Stimulated activated CD8-positive, alpha-beta memory T cell treated with anti-CD3 and anti-CD28 coated beads, Interleukin-7, amount 100 ng/mL, for 48 hours (primary cell): ENCODE results near the gene NR6A1.

Source experiments
- DNase-seq, 2 donors: peaks; one replicate each; pipeline ENCODE4 v3.0.0-alpha.2; 2020; ENCODE audit warnings: low read depth in 1 of 2; ENCODE audit errors: extremely low read depth in 1 of 2

Gene NR6A1

DNA sequence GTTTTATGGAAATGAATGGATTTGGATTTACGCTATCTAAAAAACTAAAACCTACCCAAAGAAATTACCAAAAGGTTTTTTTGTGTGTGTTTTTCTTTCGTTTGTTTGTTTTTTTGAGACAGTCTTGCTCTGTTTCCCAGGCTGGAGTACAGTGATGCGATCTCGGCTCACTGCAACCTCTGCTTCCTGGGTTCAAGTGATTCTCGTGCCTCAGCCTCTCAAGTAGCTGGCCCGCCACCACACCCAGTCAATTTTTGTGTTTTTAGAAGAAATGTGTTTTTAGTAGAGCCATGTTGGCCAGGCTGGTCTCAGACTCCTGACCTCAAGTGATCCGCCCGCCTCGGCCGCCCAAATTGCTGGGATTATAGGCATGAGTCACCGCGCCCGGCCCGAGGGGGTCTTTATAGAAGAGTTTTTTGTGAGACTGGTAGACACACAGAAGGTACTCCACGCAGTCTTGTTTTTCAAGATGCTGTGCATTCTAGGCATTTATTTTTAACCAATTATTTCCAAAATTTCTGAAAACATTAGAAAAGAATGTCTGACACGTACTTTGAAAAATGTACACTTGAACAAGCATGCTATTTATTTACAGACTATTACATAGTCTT lies 75.7 kb downstream of the NR6A1 start:
- no peak for DNase-seq

DNA sequence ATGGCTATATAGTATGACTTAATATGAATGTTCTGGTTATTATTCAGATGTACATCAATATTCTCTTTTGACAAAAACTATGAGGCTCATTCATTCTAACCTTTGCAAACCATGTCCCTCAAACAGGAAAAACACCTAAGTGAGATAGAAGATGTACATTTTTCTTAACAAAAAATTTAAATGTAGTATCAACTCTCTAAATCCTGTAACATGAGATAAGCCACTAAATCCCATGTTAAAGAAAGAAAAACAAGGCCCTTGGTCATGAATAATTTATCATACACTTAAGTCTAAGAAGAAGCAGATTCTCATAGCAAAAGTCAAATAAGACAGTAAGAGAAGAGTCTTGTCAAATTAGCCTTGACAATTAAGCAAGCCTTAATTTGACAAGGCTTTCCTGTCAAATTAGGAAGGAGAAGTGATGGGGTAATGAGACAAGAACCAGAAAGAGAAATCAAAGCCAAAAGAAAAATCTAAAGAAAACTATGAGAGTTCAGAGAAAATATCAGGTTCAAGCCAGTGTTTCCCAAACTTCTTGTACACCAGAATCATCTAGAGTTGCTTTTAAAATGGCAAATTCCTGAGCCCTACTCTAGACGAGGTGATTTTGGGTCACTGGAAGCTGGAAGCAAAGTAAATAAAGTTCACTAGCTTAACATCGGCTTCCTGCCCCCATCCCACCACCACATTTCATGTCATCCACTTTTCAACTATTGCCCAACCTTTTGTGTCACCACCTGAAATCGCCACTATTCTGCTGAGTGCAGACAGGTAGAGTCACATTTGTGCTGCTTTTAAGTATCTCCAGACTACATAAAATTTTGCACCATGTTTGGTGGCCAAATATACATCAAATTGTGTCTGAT lies 76.5 kb downstream of the NR6A1 start:
- DNase-seq = no peak

DNA sequence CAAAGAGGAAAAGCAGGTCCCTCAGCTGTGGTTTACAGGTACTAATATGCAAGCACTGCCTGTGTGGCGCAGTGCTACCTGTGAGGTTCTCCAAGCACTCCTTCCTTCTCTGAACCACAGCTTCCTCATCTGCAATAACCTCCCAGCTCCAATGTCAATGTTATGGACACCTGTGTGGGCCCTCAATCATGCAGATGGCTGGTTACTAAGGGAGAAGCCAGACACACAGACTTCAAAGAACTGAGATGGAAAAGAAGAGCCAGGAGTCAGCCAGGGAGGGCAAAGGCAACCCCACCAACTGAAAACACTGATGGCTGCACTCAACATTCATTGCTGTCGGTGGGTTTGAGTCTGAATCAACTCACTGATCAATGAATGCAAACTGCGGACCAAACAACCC lies 77.7 kb downstream of the NR6A1 start:
- DNase-seq = no peak

- no peak for DNase-seq
Measured at GRCh38 chr9:124688238-124688904, 82.7 kb downstream of the NR6A1 start.

DNA sequence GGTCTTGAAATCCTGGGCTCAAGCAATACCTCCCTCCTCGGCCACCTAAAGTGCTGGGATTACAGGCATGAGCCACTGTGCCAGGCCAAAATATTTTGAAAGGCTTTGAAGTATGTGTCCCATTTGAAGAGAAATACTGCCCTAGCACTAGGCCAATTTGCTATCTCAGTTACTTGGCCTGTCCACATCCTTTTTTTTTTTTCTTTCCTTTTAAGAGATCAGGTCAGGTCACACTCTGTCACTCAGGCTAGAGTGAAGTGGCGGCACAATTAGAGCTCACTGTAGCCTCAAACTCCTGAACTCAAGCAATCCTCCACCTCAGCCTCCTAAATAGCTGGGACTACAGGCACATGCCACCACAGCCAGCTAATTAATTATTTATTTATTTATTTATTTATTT lies 84.2 kb downstream of the NR6A1 start:
- DNase-seq = no peak

DNA sequence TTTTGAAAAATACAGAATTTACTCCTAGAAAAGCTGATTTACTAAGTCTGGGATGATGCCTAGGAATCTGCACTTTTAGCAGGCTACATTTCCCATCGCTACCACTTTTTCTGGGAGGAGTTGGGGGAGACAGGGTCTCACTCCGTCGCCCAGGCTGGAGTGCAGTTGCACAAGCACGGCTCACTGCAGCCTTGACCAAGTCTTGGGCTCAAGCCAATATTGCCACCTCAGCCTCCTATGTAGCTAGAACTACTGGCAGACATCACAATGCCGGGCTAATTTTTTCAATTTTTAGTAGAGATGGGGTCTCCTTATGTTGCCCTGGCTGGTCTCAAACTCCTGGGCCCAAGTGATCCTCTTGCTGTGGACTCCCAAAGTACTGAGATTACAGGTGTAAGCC lies 85.9 kb downstream of the NR6A1 start:
- DNase-seq = no peak

DNA sequence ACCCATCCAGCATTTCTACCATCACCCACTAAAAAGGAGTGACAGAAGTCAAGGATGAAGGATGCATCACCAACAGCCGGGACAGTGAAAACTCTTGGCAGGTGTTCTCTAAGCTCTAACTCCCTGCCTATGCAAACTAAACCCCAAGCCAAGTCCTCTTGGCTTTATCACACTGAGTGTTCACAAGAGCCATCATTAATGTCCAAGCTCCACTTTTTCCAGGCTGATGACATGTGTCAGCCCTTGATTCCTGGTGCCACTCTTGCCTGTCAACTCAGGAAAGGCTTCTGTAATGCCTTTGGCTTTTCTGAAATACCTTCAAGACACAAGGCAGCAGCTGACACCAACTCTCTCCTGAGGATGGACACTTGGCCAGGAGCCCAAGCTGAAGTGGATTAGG lies 86.9 kb downstream of the NR6A1 start:
- DNase-seq = no peak

GRCh38 chr9:124683043-124683442 lies 88.1 kb downstream of the NR6A1 start:
- no peak for DNase-seq

DNA sequence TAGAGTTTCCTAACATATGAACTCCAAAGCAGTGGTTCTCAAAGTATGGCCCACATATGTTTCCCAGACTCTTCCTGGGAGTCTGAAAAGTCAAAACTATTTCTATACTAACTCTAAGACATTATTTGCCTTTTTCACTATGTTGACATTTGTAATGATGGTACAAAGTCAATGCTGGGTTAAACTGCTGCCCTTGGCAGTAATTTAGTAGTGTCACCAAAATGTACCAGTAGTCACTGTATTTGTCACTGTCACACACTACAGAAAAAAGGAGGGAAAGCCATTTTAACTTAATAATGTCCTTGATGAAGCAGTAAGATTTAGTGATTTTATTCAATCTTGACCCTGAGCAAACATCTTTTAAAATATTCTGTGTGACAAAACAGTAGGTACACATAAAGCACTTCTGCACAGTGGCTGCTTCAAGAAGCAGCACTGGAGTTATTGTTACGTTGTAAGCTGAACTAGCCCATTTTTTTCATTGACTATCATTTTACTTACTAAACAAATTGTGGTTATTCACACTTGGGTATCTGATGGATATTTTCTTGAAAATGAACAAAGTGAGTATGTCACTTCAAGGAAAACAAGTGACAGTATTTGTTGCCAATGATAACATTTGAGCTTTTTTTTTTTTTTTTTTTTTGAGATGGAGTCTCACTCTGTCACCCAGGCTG lies 90.3 kb downstream of the NR6A1 start:
- no peak for DNase-seq

GRCh38 chr9:124680049-124680448 lies 91.1 kb downstream of the NR6A1 start:
- no peak for DNase-seq

DNA sequence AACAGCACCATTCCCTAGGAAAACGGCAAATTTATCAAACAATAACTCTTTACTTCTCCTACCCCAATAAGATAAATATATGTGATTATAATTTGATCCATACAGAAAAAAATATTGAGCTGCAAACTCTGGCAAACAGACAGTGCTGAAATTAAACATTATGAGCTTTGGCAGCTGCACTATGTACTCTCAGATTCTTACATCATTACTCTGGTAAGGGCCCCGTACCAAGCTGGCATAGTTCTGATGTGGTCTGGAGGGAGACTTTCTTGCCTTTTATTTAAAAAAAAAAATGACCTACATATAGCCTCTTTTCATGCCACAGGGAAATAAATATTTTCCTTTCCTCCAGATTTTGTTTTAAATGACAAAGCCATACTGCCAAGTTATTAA lies 95.0 kb downstream of the NR6A1 start:
- no peak for DNase-seq

DNA sequence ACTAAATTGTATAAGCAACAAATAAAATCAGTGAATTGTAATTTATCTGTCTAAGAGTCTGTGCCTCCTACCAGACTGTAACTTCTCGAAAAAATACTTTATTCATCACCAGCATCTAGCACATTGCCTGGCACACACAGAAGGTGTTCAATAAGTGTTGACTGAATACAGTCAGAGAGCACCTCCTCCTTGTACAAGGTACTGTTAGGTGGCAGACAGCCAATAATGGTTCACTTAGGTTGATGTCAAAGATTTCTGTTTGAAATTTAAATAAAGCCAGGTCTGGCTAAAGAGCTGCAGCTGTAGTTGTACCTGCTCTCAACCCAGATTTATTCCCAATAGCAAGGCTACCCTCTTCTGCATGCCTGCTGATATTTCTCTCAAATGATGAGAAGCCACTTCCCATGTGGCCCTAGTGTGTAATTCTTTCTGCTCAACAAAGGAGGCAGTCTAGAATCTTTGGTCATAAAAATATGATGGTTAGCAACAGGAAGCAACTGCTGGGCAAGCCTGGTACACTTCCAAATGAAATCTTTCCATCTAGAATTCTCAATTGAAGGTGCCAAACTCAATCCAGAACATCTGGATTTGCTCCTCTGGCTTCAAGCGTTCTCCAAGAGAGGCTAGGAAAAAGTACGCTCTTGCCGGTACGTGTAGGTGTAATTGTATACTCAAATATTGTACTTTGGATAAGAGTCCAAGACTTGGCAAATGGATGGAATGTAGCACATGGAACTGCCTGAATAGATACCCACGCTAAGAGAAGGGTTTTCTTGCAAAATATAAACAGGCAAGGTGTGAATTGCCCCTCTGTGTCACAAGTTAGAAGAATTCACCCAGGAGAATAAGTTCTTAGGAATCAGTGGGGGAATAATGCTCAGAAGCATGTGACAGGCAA lies 95.6 kb downstream of the NR6A1 start:
- DNase-seq = no peak

- DNase-seq = no peak
Measured at GRCh38 chr9:124674651-124675050, 96.5 kb downstream of the NR6A1 start.

GRCh38 chr9:124673063-124673462 lies 98.0 kb downstream of the NR6A1 start:
- DNase-seq = no peak

GRCh38 chr9:124671861-124672260 lies 99.2 kb downstream of the NR6A1 start:
- no peak for DNase-seq

DNA sequence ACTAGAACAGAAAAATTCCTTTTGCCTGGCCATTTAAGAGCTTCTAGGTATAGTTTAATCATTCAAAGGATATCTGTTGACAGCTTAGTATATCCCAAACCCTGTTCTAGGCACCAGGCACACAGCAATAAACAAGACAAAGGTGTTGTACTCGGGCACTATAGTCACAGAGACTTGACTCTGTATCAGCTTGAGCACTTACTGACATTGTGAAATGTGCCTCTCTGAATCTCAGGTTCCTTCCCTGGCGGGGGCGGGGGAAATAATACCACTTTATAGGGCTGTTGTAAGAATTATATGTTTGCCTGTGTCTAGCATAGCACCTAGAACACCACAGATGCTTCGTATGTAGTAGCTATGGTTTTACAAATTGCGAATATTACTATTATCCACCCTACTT lies 104.5 kb downstream of the NR6A1 start:
- DNase-seq = no peak

GRCh38 chr9:124665391-124666058 lies 105.6 kb downstream of the NR6A1 start:
- DNase-seq = no peak

DNA sequence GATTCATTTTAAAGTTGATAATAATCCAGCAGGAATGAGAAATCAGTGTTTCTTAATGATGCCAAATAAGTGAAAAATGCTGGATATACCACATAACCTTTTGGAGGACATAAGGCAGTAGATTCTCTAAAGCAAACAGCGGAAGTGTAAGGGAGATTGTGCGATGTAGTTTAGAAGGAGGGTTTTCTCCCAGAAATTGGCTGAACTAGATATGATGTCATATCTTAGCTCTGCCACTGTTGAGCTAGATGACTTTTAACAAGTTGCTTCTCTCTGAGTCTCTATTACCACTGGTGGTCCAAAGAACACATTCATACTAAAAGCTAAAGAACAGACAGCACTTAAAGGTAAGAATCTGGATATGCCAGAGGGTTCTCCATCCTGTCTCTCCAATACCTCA lies 107.0 kb downstream of the NR6A1 start:
- DNase-seq = no peak

DNA sequence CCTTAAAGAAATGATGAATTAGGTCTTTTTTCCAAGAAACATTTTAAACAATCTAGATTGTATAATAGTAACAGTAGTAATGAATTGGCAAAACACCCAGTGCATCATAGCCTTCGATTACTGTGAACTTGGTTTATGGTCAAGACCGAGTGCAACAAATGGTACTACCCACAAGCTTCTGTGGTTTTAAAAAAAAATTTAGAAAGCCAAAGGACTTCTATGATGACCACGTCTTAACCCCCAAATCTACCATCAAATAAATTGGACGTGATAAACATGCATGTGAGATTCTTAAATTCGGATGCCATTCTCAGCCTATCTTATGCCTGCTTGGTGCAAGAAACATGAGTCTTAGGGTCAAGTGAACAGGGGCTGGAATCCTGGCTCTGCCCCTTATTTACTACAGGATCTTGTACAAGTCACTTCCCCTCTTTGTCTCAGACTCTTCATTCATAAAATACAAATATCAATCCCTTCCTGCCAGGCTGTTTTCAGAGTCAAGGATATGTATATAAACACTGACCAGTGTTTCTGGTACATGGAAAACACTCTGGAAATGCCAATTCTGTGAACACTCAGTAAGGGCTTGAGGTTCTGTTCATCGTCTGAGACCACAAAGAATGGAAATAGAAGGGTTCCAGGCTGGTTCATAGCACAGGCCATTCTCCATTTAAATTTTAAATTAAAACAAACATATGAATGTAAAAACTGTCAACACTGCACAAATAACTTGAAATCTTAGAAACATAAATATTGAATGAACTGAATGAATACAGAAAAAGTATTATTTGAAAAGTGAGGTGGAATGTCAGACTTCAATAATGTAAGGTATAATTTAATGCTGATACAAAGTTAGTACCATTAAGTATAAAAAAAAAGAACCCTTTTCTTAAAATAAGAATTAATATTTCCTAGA lies 107.8 kb downstream of the NR6A1 start:
- DNase-seq = no peak
